BE2C (cell line): ENCODE measurements around the gene RAP1B.

Source experiments
- DNase-seq: peaks from one replicate; pipeline ENCODE4 v3.0.0-alpha.2; 2020
- H3K27me3 ChIP-seq: fragments of 250-450 bp; sonication (Bioruptor Pico); 2 replicates; pipeline ENCODE4 v1.5.1; 2020; ENCODE audit warnings: mild to moderate bottlenecking
- H3K36me3 ChIP-seq: fragments of 250-450 bp; sonication (Bioruptor Pico); 2 replicates; pipeline ENCODE4 v1.5.1; 2020; ENCODE audit warnings: mild to moderate bottlenecking
- H3K4me1 ChIP-seq: fragments of 250-450 bp; sonication (Bioruptor Pico); 2 replicates; pipeline ENCODE4 v1.5.1; 2020
- H3K4me3 ChIP-seq: 2 replicates; pipeline ENCODE4 v1.5.1; 2011; ENCODE audit warnings: low read depth, low read length
- H3K9me3 ChIP-seq: fragments of 250-450 bp; sonication (Bioruptor Pico); 2 replicates; pipeline ENCODE4 v1.5.1; 2020
- TF ChIP-seq, protein P1 (sequence below): IDR thresholded peaks from 2 replicates; pipeline ENCODE4 v1.5.1; 2012; ENCODE audit warnings: mild to moderate bottlenecking, low read depth, low read length

RAP1B gene

GRCh38 chr12:68612697-68613096 is 2.0 kb downstream of the RAP1B start:
- DNase-seq = no peak
- Histone ChIP-seq H3K4me3 (peak overlapping the region; percentile 98), H3K4me1 (no peaks in the 10 kb centered on the region; the same call in 1 of the 2 replicates), H3K9me3 (no peaks in the 10 kb centered on the region), H3K36me3 (peaks cover 5% of the 10 kb centered on the region; the same call in 1 of the 2 replicates), H3K27me3 (peaks cover 3% of the 10 kb centered on the region; the same call in 1 of the 2 replicates)
- TF ChIP-seq, protein P1, sequence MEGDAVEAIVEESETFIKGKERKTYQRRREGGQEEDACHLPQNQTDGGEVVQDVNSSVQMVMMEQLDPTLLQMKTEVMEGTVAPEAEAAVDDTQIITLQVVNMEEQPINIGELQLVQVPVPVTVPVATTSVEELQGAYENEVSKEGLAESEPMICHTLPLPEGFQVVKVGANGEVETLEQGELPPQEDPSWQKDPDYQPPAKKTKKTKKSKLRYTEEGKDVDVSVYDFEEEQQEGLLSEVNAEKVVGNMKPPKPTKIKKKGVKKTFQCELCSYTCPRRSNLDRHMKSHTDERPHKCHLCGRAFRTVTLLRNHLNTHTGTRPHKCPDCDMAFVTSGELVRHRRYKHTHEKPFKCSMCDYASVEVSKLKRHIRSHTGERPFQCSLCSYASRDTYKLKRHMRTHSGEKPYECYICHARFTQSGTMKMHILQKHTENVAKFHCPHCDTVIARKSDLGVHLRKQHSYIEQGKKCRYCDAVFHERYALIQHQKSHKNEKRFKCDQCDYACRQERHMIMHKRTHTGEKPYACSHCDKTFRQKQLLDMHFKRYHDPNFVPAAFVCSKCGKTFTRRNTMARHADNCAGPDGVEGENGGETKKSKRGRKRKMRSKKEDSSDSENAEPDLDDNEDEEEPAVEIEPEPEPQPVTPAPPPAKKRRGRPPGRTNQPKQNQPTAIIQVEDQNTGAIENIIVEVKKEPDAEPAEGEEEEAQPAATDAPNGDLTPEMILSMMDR = no peak

DNA sequence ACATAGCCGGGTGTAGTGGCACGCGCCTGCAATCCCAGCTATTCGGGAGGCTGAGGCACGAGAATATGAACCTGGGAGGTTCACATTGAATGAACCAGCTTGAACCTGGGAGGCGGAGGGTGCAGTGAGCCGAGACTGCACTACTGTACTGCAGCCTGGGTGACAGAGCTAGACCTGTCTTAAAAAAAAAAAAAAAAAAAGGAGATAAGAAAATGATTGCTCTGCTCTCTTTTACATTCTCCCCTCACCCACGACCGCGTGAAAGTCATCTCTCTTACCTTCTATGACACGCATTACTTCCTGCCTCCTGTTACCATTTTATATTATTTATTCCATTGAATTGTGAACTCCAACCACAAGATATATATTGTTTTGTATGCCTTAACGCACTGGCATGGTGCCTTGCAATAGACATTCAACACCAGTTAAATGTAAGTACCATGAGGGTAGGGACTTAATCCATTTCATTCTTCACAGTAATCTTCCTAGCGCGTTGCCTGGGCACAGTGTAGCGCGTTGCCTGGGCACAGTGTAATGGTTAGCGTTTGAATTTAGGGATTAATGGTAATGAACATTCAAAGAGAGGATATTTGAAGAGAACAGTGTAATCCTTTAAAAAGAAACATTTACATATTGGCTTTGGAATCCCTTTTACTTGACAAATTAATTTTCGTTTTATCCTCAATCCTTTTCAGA is 2.7 kb downstream of the RAP1B start:
- Histone ChIP-seq H3K4me1 (no peaks in the 10 kb centered on the region; the same call in 1 of the 2 replicates), H3K9me3 (no peaks in the 10 kb centered on the region), H3K4me3 (no peak overlapping the region), H3K27me3 (peaks cover 3% of the 10 kb centered on the region; the same call in 1 of the 2 replicates), H3K36me3 (peaks cover 5% of the 10 kb centered on the region; the same call in 1 of the 2 replicates)
- DNase-seq = no peak
- TF ChIP-seq, protein P1 = no peak

- DNase-seq = no peak
- peaks cover 3% of the 10 kb centered on the region; the same call in 1 of the 2 replicates for H3K27me3 ChIP-seq
- no peaks in the 10 kb centered on the region; the same call in 1 of the 2 replicates for H3K4me1 ChIP-seq
- H3K4me3 ChIP-seq = no peak overlapping the region
- H3K36me3 ChIP-seq = peaks cover 5% of the 10 kb centered on the region; the same call in 1 of the 2 replicates
- no peaks in the 10 kb centered on the region for H3K9me3 ChIP-seq
- TF ChIP-seq, protein P1 = no peak
These were observed 3.5 kb downstream of the RAP1B start for GRCh38 chr12:68614105-68614679.

GRCh38 chr12:68614769-68615168 is 4.1 kb downstream of the RAP1B start:
- Histone ChIP-seq H3K4me3 (no peak overlapping the region), H3K9me3 (no peaks in the 10 kb centered on the region), H3K4me1 (no peaks in the 10 kb centered on the region; the same call in 1 of the 2 replicates), H3K27me3 (peaks cover 3% of the 10 kb centered on the region; the same call in 1 of the 2 replicates), H3K36me3 (peaks cover 5% of the 10 kb centered on the region; the same call in 1 of the 2 replicates)
- TF ChIP-seq, protein P1 = no peak
- DNase-seq = no peak

DNA sequence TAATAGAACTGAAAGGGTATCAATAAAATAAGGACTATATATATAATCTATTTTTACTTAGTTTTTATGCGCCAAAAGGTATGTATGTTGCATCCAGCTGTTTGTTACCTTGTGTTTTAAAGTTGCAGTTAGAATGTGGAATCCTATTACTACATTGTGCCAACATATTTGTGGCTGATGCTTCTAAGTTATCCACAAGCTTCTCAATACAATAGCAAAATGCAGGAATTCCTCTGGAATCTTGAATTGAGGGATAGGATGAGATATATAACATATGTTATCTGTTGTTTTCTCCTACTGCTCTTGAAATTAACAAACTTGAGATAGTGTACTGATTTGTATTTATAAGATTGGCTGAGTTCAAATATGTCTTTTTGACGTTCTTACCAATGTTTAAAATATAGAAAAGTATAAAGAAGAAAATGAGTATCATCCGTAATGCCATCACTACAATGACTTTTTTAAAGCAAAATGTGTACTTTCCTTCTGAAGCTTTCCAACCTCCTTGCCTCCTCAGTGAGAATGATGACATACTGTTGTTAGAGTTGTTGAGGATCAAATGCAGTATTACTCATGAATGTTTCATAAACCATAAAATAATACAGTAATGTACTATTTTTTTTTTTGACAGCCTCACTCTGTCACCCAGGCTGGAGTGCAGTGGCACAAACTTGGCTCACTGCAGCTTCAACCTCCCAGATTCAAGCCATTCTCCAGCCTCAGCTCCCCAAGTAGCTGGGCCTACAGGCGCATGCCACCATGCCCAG is 6.6 kb downstream of the RAP1B start:
- H3K4me1 ChIP-seq = no peaks in the 10 kb centered on the region
- H3K36me3 ChIP-seq = peaks cover 5% of the 10 kb centered on the region; the same call in 1 of the 2 replicates
- DNase-seq = no peak

More for the DNA sequence above, 6.6 kb downstream of the RAP1B start:
- no peaks in the 10 kb centered on the region for H3K27me3 ChIP-seq
- H3K9me3 ChIP-seq = no peaks in the 10 kb centered on the region
- H3K4me3 ChIP-seq = no peak overlapping the region
- TF ChIP-seq, protein P1 = no peak
